K562 (cell line): ENCODE measurements around the gene CWF19L2. TPM values are rescaled to one million over a fixed set of nuclear protein-coding genes. Genes with fewer than 3 reads are reported as not detected.

Experiments used
- CCNT2 ChIP-seq: IDR thresholded peaks from 2 replicates; pipeline ENCODE4 v1.6.1; 2011; ENCODE audit warnings: borderline replicate concordance, low read depth, mild to moderate bottlenecking, moderate library complexity, mixed read lengths, low read length; ENCODE audit not compliant: insufficient read length; ENCODE audit errors: extremely low read depth
- FOS ChIP-seq: IDR thresholded peaks from 3 replicates; pipeline ENCODE4 v1.6.1; 2011; ENCODE audit not compliant: insufficient read length; ENCODE audit errors: extremely low read depth
- GABPB2 ChIP-seq: fragments of 250-450 bp; sonication (Bioruptor Pico); conservative IDR thresholded peaks from 2 replicates; pipeline ENCODE4 v1.5.1; 2021; ENCODE audit warnings: mild to moderate bottlenecking
- HCFC1 ChIP-seq: IDR thresholded peaks from 2 replicates; pipeline ENCODE4 v1.6.1; 2012; ENCODE audit warnings: low read depth, low read length, improper control_type of control experiment
- RBBP5 ChIP-seq: fragments of 200-600 bp; sonication (generic); IDR thresholded peaks from 2 replicates; pipeline ENCODE4 v1.6.1; 2012; ENCODE audit warnings: borderline replicate concordance, mild to moderate bottlenecking, low read length, control low read depth, inconsistent platforms; ENCODE audit not compliant: insufficient read depth, poor library complexity, severe bottlenecking
- RBM22 ChIP-seq: fragments of 200-400 bp; formaldehyde crosslinking; IDR thresholded peaks from 2 replicates; pipeline ENCODE4 v1.6.1; 2018; ENCODE audit warnings: low read length, low read depth; ENCODE audit not compliant: poor library complexity, severe bottlenecking
- RNF219 ChIP-seq: fragments of 250-450 bp; sonication (Bioruptor Pico); IDR thresholded peaks from 2 replicates; pipeline ENCODE4 v1.5.0; 2022; ENCODE audit warnings: mild to moderate bottlenecking
- RREB1 ChIP-seq: fragments of 250-450 bp; sonication (Bioruptor Pico); IDR thresholded peaks from 2 replicates; pipeline ENCODE4 v1.4.0; 2020
- RUNX1 ChIP-seq: sonication (generic); IDR thresholded peaks from 2 replicates; pipeline ENCODE4 v1.6.1; 2016; ENCODE audit warnings: antibody characterized with exemption, low read depth
- SUPT5H ChIP-seq: fragments of 450-650 bp; IDR thresholded peaks from 2 replicates; pipeline ENCODE4 v1.6.1; 2016
- ZBTB2 ChIP-seq: fragments of 450-650 bp; IDR thresholded peaks from 2 replicates; pipeline ENCODE4 v1.6.1; 2016; ENCODE audit warnings: antibody characterized with exemption
- ZBTB8A ChIP-seq: fragments of 450-650 bp; IDR thresholded peaks from 2 replicates; pipeline ENCODE4 v1.6.1; 2018; ENCODE audit warnings: mild to moderate bottlenecking, moderate library complexity; ENCODE audit not compliant: partially characterized antibody
- ZNF175 ChIP-seq: fragments of 200-800 bp; sonication (Bioruptor generic); IDR thresholded peaks from 2 replicates; pipeline ENCODE4 v1.6.1; 2016; ENCODE audit warnings: low read depth, mild to moderate bottlenecking, missing genetic modification characterization, missing compliant biosample characterization
- polyA plus RNA-seq, 8 experiments: library from polyadenylated mRNA; depleted of rRNA in 4 of 8; stranded (reverse) in 5 of 8; unstranded in 3 of 8; fragments of >200 nt; fragmentation: Nextera tagmentation in 2 of 8; fragmentation: Illumina TruSeq in 1 of 8; extraction: Ambion mirVana in 2 of 8; extraction: Trizol in 1 of 8; gene quantifications; 2 replicates each; pipeline versions ENCODE4 v1.2.1 to v1.2.3, GENCODE V29; 2011 to 2014; ENCODE audit warnings: inconsistent platforms in 1 of 8, missing spikeins in 1 of 8
- total RNA-seq, 7 experiments: library from RNA; depleted of rRNA in 6 of 7; stranded (reverse); fragments of >200 nt in 6 of 7; fragmentation: Illumina TruSeq in 2 of 7; extraction: Trizol in 2 of 7; gene quantifications; 2 replicates each; pipeline versions ENCODE4 v1.2.1 to v1.2.3, GENCODE V29; 2011 to 2021; ENCODE audit warnings: low replicate concordance in 1 of 7
- TF ChIP-seq, protein P1 (sequence below): fragments of 250-450 bp; sonication (Bioruptor Pico); IDR thresholded peaks from 2 replicates; pipeline ENCODE4 v1.4.0; 2020; ENCODE audit warnings: mild to moderate bottlenecking

CWF19L2 gene
- total and polyA plus RNA-seq, 9 of the 15 experiments (the other 6 are each of a cell fraction or from before 2014, with no cell fraction given) = 4.7 to 23.3 (median 10.2) TPM

DNA sequence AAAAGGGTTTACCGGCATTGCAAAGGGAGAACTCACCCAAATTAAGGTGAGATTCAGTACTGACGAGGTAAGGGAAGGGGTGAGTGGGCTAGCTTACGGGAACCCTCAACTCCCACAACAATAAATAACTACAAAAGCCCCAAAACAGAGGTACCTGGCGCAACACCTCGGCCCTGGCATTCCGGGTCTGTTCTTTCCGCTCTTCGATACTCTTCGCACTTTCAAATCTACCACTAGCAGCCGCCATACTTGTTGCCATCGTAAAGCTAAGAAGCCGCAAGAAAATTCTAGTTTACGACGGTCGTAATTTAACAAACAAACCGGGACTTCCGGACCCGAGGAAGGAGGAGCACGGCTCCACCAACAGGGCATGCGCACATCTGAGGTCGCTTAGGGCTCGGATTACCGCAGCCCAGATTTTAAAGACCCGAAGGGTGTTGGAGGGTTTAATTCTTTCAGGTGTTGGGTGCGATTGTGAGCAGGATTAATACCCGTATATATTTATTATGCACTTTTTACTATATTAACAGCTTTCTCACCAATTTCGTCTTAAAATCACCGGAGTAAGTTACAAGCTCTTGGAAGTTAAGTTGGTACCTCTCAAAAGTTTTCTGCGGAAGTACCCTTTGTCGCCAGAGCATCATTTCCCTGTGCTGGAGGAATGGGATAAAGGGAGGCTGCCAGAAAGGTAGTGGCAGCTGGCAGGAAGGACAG is at the start of gene CWF19L2 (continued):
- TF ChIP-seq RREB1 (CRISPR knock-in tag) (no peak), RBBP5 (peak; percentile 87), ZBTB8A (no peak), RUNX1 (no peak), RBM22 (no peak), FOS (peak; percentile 31), RNF219 (CRISPR knock-in tag) (no peak), SUPT5H (peak; percentile 89), GABPB2 (CRISPR knock-in tag) (no peak), CCNT2 (no peak), ZNF175 (no peak), HCFC1 (peak; percentile 63), ZBTB2 (no peak)
- TF ChIP-seq, protein P1, sequence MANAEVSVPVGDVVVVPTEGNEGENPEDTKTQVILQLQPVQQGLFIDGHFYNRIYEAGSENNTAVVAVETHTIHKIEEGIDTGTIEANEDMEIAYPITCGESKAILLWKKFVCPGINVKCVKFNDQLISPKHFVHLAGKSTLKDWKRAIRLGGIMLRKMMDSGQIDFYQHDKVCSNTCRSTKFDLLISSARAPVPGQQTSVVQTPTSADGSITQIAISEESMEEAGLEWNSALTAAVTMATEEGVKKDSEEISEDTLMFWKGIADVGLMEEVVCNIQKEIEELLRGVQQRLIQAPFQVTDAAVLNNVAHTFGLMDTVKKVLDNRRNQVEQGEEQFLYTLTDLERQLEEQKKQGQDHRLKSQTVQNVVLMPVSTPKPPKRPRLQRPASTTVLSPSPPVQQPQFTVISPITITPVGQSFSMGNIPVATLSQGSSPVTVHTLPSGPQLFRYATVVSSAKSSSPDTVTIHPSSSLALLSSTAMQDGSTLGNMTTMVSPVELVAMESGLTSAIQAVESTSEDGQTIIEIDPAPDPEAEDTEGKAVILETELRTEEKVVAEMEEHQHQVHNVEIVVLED (CRISPR knock-in tag) = no peak
